Posterior vena cava (tissue), 2 donors: ENCODE results near the gene C15orf39. TPM values are rescaled to one million over a fixed set of nuclear protein-coding genes. Genes with fewer than 3 reads are reported as not detected.
"Not testable (repeated sequence)": the region's sequence is repeated elsewhere in the genome, so short reads cannot be mapped to it uniquely, and the experiment has no call there.

Source experiments
- DNase-seq: peaks from one replicate; pipeline ENCODE4 v3.0.0-alpha.2; 2020; ENCODE audit warnings: low spot score
- intact Hi-C, 2 donors: fragments of 100-400 bp; cut with DNase I; formaldehyde crosslinking; loops; one replicate each; pipeline versions ENCODE4 v1.14.1 to v1.14.2; 2022 to 2023
- total RNA-seq, 2 donors: library from RNA; stranded (reverse); fragmentation: NEBNext Ultra II Directional; extraction: Animal tissue kit (Norgen Biotek cat#: 25700); gene quantifications; one replicate each; pipeline ENCODE4 v1.2.1, GENCODE V29; 2021
- donor health status: DM: yes; HTN: yes; CAD: no.
- donor health status: DM: yes; HTN: yes; CAD: no.

The C15orf39 gene
- total RNA-seq, 2 donors from 2014 or later, result 25.8 to 26.4 TPM

GRCh38 chr15:75225102-75225836, 23.6 kb downstream of the C15orf39 start:
- DNase-seq, result not testable (repeated sequence)

GRCh38 chr15:75225951-75226732, 24.5 kb downstream of the C15orf39 start:
- DNase-seq, result no peak
- intact Hi-C loops, result no loop called here

More at GRCh38 chr15:75225102-75225836, 23.6 kb downstream of the C15orf39 start:
- intact Hi-C loops, result not testable (repeated sequence)

GRCh38 chr15:75227112-75227511, 25.4 kb downstream of the C15orf39 start:
- intact Hi-C loops, result not testable (repeated sequence)
- DNase-seq, result peak; percentile 38

GRCh38 chr15:75227663-75228280, 26.1 kb downstream of the C15orf39 start:
- intact Hi-C loops, result no loop called here
- DNase-seq, result peak; percentile 49

GRCh38 chr15:75228787-75229186, 27.1 kb downstream of the C15orf39 start:
- intact Hi-C loops, result no loop called here
- peak; percentile 64 for DNase-seq

GRCh38 chr15:75229191-75230015, 27.7 kb downstream of the C15orf39 start:
- DNase-seq, result peak; percentile 67
- intact Hi-C loops, result loop anchor here in 1 of 2 donors (10.0 kb wide), 1 partner anchor 75 kb away; no protein-coding TSS in a partner anchor

- intact Hi-C loops, result loop anchor here in 1 of 2 donors (10.0 kb wide), 1 partner anchor 75 kb away; no protein-coding TSS in a partner anchor
- no peak for DNase-seq
Observed at GRCh38 chr15:75230016-75230343, 28.3 kb downstream of the C15orf39 start.

GRCh38 chr15:75230551-75231371, 29.1 kb downstream of the C15orf39 start:
- DNase-seq, result peak; percentile 67
- intact Hi-C loops, result loop anchor here in 1 of 2 donors (10.0 kb wide), 1 partner anchor 74 kb away; no protein-coding TSS in a partner anchor

- intact Hi-C loops, result loop anchor here in 1 of 2 donors (10.0 kb wide), 1 partner anchor 73 kb away; no protein-coding TSS in a partner anchor
- peak; percentile 50 for DNase-seq
Observed at GRCh38 chr15:75231836-75232235, 30.2 kb downstream of the C15orf39 start.

GRCh38 chr15:75232252-75232813, 30.7 kb downstream of the C15orf39 start:
- peak; percentile 36 for DNase-seq
- intact Hi-C loops, result loop anchor here in 1 of 2 donors (10.0 kb wide), 1 partner anchor 72 kb away; no protein-coding TSS in a partner anchor

- intact Hi-C loops, result loop anchor here in 1 of 2 donors (10.0 kb wide), 1 partner anchor 72 kb away; no protein-coding TSS in a partner anchor
- peak; percentile 58 for DNase-seq
Observed at GRCh38 chr15:75232826-75233503, 31.3 kb downstream of the C15orf39 start.

GRCh38 chr15:75233504-75234190, 32.0 kb downstream of the C15orf39 start:
- intact Hi-C loops, result loop anchor here in 1 of 2 donors (10.0 kb wide), 1 partner anchor 71 kb away; no protein-coding TSS in a partner anchor
- peak; percentile 38 for DNase-seq

- intact Hi-C loops, result loop anchor here in 1 of 2 donors (10.0 kb wide), 1 partner anchor 70 kb away; no protein-coding TSS in a partner anchor
- DNase-seq, result peak; percentile 58
Observed at GRCh38 chr15:75234191-75234810, 32.6 kb downstream of the C15orf39 start.

GRCh38 chr15:75235051-75235673, 33.5 kb downstream of the C15orf39 start:
- DNase-seq, result peak; percentile 67
- intact Hi-C loops, result loop anchor here in 1 of 2 donors (10.0 kb wide), 1 partner anchor 70 kb away; no protein-coding TSS in a partner anchor
